CD14-positive monocyte (primary cell): Measurements from ENCODE around the gene IRF4. TPM values are rescaled to one million over a fixed set of nuclear protein-coding genes. Genes with fewer than 3 reads are reported as not detected.

Source experiments
- DNase-seq, 3 donors: peaks; one replicate each; pipeline ENCODE4 v3.0.0-alpha.2; 2011 to 2022
- H2AFZ ChIP-seq: 2 replicates; pipeline ENCODE4 v1.6.0; 2012; ENCODE audit warnings: mild to moderate bottlenecking, low read depth, low read length, inconsistent platforms; ENCODE audit not compliant: insufficient read depth, poor library complexity, severe bottlenecking
- H3K27ac ChIP-seq, 2 donors: 1 replicate in 1 of 2; 2 replicates in 1 of 2; pipeline ENCODE4 v1.5.1; 2012 to 2013; ENCODE audit warnings: low read length in 2 of 2, control low read depth in 1 of 2, inconsistent platforms in 1 of 2, low read depth in 1 of 2, mild to moderate bottlenecking in 1 of 2
- H3K27me3 ChIP-seq, 2 donors: one replicate each; pipeline versions ENCODE4 v1.6.0 to v1.6.1; 2011 to 2013; ENCODE audit warnings: low read length in 2 of 2; ENCODE audit not compliant: control insufficient read depth in 2 of 2, insufficient read depth in 2 of 2
- H3K36me3 ChIP-seq, 2 donors: replicated peaks in 1 of 2; 1 replicate in 1 of 2; 2 replicates in 1 of 2; pipeline versions ENCODE4 v1.5.1 to v1.6.1; 2012 to 2013; ENCODE audit warnings: low read length in 2 of 2, control low read depth in 1 of 2, inconsistent platforms in 1 of 2, mild to moderate bottlenecking in 1 of 2; ENCODE audit not compliant: insufficient read depth in 2 of 2, control insufficient read depth in 1 of 2
- H3K4me1 ChIP-seq, 2 donors: 1 replicate in 1 of 2; 2 replicates in 1 of 2; pipeline versions ENCODE4 v1.5.1 to v1.6.1; 2012 to 2013; ENCODE audit warnings: low read length in 2 of 2, control low read depth in 1 of 2, inconsistent platforms in 1 of 2, mild to moderate bottlenecking in 1 of 2, moderate library complexity in 1 of 2; ENCODE audit not compliant: insufficient read depth in 2 of 2, control insufficient read depth in 1 of 2
- H3K4me2 ChIP-seq: replicated peaks from 2 replicates; pipeline ENCODE3; 2012; ENCODE audit warnings: low read length, moderate library complexity, mild to moderate bottlenecking; ENCODE audit not compliant: poor library complexity, severe bottlenecking; ENCODE audit errors: extremely low read depth
- H3K4me3 ChIP-seq, 3 experiments: fragments of 200-600 bp in 1 of 3; sonication (generic) in 1 of 3; replicated peaks in 1 of 3; 1 replicate in 2 of 3; 2 replicates in 1 of 3; pipeline ENCODE4 v1.5.1; 2011 to 2013; ENCODE audit warnings: low read length in 3 of 3, mild to moderate bottlenecking in 3 of 3, control low read depth in 2 of 3, low read depth in 2 of 3, inconsistent platforms in 1 of 3, moderate library complexity in 1 of 3
- H3K79me2 ChIP-seq: 2 replicates; pipeline ENCODE4 v1.6.0; 2012; ENCODE audit warnings: mild to moderate bottlenecking, control low read depth, inconsistent platforms, low read length, moderate library complexity; ENCODE audit not compliant: insufficient read depth
- H3K9ac ChIP-seq: 2 replicates; pipeline ENCODE4 v1.6.0; 2017; ENCODE audit warnings: low read length, mild to moderate bottlenecking; ENCODE audit not compliant: insufficient read depth, poor library complexity, severe bottlenecking
- H3K9me3 ChIP-seq, 2 donors: replicated peaks in 1 of 2; 1 replicate in 1 of 2; 2 replicates in 1 of 2; pipeline versions ENCODE4 v1.5.1 to v1.6.1; 2012 to 2013; ENCODE audit warnings: low read length in 2 of 2, control low read depth in 1 of 2; ENCODE audit not compliant: control insufficient read depth in 1 of 2, insufficient read depth in 1 of 2
- H4K20me1 ChIP-seq: 2 replicates; pipeline ENCODE4 v1.6.0; 2012; ENCODE audit warnings: mild to moderate bottlenecking, low read length, control low read depth, moderate library complexity; ENCODE audit not compliant: insufficient read depth
- H3K27ac Mint-ChIP-seq, 7 donors: one replicate each; pipeline ENCODE4 v1.8.0; 2020; ENCODE audit warnings: mild to moderate bottlenecking in 7 of 7, mixed read lengths in 7 of 7, moderate library complexity in 6 of 7, inconsistent platforms in 2 of 7
- H3K27me3 Mint-ChIP-seq, 3 donors: one replicate each; pipeline ENCODE4 v1.8.0; 2021 to 2022; ENCODE audit warnings: low read depth in 3 of 3, mild to moderate bottlenecking in 3 of 3, mixed read lengths in 3 of 3, moderate library complexity in 3 of 3, inconsistent platforms in 1 of 3
- H3K36me3 Mint-ChIP-seq, 2 donors: one replicate each; pipeline ENCODE4 v1.8.0; 2020; ENCODE audit warnings: mixed read lengths in 2 of 2, inconsistent platforms in 1 of 2, mild to moderate bottlenecking in 1 of 2
- H3K4me1 Mint-ChIP-seq: one replicate; pipeline ENCODE4 v1.8.0; 2020; ENCODE audit warnings: mild to moderate bottlenecking, mixed read lengths
- H3K4me3 Mint-ChIP-seq, 2 donors: one replicate each; pipeline ENCODE4 v1.8.0; 2020; ENCODE audit warnings: mild to moderate bottlenecking in 2 of 2, mixed read lengths in 2 of 2, moderate library complexity in 1 of 2
- H3K9me3 Mint-ChIP-seq, 7 donors: one replicate each; pipeline ENCODE4 v1.8.0; 2020 to 2022; ENCODE audit warnings: mixed read lengths in 7 of 7, mild to moderate bottlenecking in 6 of 7, moderate library complexity in 6 of 7, inconsistent platforms in 2 of 7
- WGBS: methylation state at CpG from one replicate; pipeline ENCODE4 v1.1.5; 2013; ENCODE audit warnings: missing lambda C conversion rate; ENCODE audit not compliant: insufficient coverage; 5-methylcytosine and 5-hydroxymethylcytosine counted together
- intact Hi-C, 2 donors: fragments of 100-400 bp; cut with micrococcal nuclease; formaldehyde crosslinking; loops; one replicate each; pipeline versions ENCODE4 v1.15.0 to v1.15.1; 2023
- polyA plus RNA-seq, 3 donors: library from polyadenylated mRNA; depleted of rRNA in 1 of 3; unstranded in 2 of 3; stranded (reverse) in 1 of 3; fragments of 300-500 nt in 2 of 3; fragments of >200 nt in 1 of 3; fragmentation: Illumina TruSeq in 2 of 3; gene quantifications; 1 replicate in 2 of 3; 2 replicates in 1 of 3; pipeline ENCODE4 v1.2.3, GENCODE V29; 2012 to 2021
- TF ChIP-seq, protein P1 (sequence below): fragments of 200-600 bp; IDR thresholded peaks from one replicate; pipeline ENCODE4 v1.8.0; 2022; ENCODE audit warnings: antibody characterized with exemption, mild to moderate bottlenecking

IRF4 gene
- polyA plus RNA-seq, 3 donors: 3.0 to 13.6 (median 6.4) TPM

GRCh38 chr6:415087-415486 lies 23.5 kb downstream of the IRF4 start:
- TF ChIP-seq, protein P1, sequence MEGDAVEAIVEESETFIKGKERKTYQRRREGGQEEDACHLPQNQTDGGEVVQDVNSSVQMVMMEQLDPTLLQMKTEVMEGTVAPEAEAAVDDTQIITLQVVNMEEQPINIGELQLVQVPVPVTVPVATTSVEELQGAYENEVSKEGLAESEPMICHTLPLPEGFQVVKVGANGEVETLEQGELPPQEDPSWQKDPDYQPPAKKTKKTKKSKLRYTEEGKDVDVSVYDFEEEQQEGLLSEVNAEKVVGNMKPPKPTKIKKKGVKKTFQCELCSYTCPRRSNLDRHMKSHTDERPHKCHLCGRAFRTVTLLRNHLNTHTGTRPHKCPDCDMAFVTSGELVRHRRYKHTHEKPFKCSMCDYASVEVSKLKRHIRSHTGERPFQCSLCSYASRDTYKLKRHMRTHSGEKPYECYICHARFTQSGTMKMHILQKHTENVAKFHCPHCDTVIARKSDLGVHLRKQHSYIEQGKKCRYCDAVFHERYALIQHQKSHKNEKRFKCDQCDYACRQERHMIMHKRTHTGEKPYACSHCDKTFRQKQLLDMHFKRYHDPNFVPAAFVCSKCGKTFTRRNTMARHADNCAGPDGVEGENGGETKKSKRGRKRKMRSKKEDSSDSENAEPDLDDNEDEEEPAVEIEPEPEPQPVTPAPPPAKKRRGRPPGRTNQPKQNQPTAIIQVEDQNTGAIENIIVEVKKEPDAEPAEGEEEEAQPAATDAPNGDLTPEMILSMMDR: no peak
- Histone ChIP-seq H4K20me1 (peaks cover 4% of the 10 kb centered on the region), H3K27me3 (peaks cover 6% of the 10 kb centered on the region in 2 donors), H3K27ac (no peak overlapping the region), H3K4me1 (no peaks in the 10 kb centered on the region), H3K36me3 (peaks cover 0 to 4% of the 10 kb centered on the region in 2 donors), H3K9me3 (peaks cover 8 to 10% of the 10 kb centered on the region in 2 donors), H3K4me3 (no peak overlapping the region), H3K79me2 (no peaks in the 10 kb centered on the region), H3K4me2 (no peak overlapping the region), H2AFZ (no peak overlapping the region), H3K9ac (no peak overlapping the region)
- DNase-seq: no peak
- 88% methylated on average over 3 of the region's 3 CpGs for WGBS
- Mint-ChIP-seq H3K4me1 (no peaks in the 10 kb centered on the region), H3K36me3 (peaks cover 0 to 6% of the 10 kb centered on the region in 2 donors), H3K4me3 (no peak overlapping the region), H3K9me3 (peaks cover 6 to 16% (median 14%) of the 10 kb centered on the region in 7 donors), H3K27ac (no peak overlapping the region), H3K27me3 (peaks cover 14 to 27% (median 14%) of the 10 kb centered on the region in 3 donors)
- intact Hi-C loops: no loop called here

DNA sequence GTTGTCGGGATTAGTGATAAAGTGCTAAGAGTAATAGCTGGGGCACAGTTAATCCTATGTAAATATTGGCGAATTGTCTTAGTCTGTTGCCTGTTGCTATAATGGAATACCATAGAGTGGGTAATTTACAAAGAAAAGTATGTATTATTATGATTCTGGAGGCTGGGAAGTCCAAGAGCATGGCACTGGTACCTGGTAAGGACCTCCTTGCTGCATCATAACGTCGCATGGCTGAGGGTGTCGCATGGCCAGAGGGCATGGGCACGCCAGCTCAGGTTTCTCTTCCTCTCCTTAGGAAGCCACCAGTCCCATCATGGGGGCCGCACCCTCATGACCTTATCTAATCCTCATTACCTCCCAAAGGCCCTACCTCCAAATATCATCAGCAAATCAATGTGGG lies 29.7 kb downstream of the IRF4 start:
- DNase-seq: no peak
- intact Hi-C loops: no loop called here
- H3K36me3 ChIP-seq: no peaks in the 10 kb centered on the region
- H3K36me3 Mint-ChIP-seq: no peaks in the 10 kb centered on the region
- H3K27ac Mint-ChIP-seq: no peak overlapping the region
- no peaks in the 10 kb centered on the region for H4K20me1 ChIP-seq
- 100% methylated on average over 4 of the region's 7 CpGs for WGBS
- no peak overlapping the region for H3K4me3 ChIP-seq
- H3K27ac ChIP-seq: no peak overlapping the region
- H3K4me1 ChIP-seq: no peaks in the 10 kb centered on the region
- H3K4me2 ChIP-seq: no peak overlapping the region
- H3K9me3 Mint-ChIP-seq: peaks cover 0 to 26% (median 18%) of the 10 kb centered on the region in 7 donors
- H3K79me2 ChIP-seq: no peaks in the 10 kb centered on the region
- H3K4me1 Mint-ChIP-seq: no peaks in the 10 kb centered on the region
- H3K27me3 ChIP-seq: peaks cover 0 to 3% of the 10 kb centered on the region in 2 donors
- TF ChIP-seq, protein P1: no peak
- no peak overlapping the region for H3K9ac ChIP-seq
- peaks cover 0 to 10% (median 6%) of the 10 kb centered on the region in 3 donors for H3K27me3 Mint-ChIP-seq
- no peak overlapping the region for H2AFZ ChIP-seq
- H3K4me3 Mint-ChIP-seq: no peak overlapping the region
- peaks cover 6 to 14% of the 10 kb centered on the region in 2 donors for H3K9me3 ChIP-seq
